NCI-H748 (cell line): ENCODE results near the gene PRPF6.
A peak's percentile ranks its signal among the peaks of the same experiment; 100 is the strongest.
"Not testable (repeated sequence)": the region's sequence is repeated elsewhere in the genome, so short reads cannot be mapped to it uniquely, and the experiment has no call there.

ENCODE experiments used
- DNase-seq: peaks from one replicate; lab custom pipeline; 2025; ENCODE audit not compliant: unreplicated experiment; lab: John Stamatoyannopoulos, UW

The PRPF6 gene

GRCh38 chr20:63959699-63960075 lies 21.2 kb upstream of the PRPF6 start:
- DNase-seq, result no peak

DNA sequence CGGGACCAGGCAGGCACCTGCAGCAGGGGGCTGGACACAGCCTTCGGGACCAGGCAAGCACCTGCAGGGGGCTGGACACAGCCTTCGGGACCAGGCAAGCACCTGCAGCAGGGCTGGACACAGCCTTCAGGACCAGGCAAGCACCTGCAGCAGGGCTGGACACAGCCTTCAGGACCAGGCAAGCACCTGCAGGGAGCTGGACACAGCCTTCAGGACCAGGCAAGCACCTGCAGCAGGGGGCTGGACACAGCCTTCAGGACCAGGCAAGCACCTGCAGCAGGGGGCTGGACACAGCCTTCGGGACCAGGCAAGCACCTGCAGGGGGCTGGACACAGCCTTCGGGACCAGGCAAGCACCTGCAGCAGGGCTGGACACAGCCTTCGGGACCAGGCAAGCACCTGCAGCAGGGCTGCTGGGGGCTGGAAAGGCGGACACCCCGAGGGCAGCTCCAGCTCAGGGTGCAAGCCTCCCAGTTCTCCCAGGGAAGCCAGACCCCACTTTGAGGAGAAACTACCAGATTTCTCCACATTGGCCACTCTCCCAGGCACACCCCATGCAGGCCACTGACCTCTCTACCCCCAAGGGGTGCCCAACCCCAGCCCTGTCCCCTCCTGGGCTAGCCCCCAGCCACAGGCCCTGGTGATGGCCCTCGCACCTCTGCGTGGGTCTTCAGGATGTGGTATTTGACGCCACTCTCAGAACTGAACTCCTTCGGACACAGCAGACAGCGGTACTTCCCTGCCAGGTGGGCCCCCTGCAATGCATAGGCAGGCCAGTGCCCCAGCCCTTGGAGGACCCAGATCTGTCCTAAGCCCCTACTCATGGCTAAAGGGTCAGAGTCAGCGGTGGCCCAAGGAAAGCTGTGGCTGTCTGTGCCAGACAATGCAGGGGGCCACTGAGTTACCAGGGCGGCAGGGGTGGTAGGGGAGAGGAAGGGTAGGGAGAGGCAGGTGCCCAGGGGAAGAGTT lies 20.0 kb upstream of the PRPF6 start:
- DNase-seq, result not testable (repeated sequence)

DNA sequence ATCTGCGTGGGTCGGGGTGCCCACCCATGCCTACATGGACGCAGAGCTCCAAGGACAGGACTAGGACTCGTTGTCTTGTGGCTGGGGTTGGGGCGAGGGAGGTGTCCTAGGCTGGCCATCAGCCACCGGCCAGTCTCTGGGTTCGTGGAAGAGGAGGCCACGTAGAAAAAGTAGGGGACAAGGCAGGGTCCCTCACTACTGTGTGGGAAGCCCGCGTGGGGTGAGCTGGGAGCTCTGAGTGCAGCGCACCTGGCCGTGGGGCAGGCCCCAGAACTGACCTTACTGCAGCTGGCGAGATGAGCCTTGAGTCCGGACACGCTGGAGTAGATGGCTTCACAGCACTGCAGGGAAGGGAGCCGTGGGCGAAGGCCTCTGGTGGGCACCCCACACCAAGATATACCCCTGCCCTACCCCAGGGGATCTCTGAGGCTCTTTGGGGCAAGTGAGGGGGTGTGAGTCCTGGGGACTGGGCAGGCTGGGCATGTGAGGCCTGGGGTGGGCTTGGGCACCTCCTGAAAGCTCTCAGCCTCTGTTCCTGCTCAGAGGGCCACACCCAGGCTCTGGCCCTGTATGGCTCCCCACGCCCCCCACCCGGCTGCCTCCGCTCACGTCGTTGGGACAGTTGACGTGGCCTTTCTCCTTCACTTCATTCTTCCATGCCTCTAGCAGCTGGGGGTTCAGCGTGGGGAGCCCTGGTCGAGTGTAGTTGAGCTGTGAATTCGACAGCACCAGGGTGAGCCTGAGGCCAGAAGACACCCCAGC lies 19.1 kb upstream of the PRPF6 start:
- no peak for DNase-seq

GRCh38 chr20:63962426-63963347 lies 18.2 kb upstream of the PRPF6 start:
- no peak for DNase-seq

DNA sequence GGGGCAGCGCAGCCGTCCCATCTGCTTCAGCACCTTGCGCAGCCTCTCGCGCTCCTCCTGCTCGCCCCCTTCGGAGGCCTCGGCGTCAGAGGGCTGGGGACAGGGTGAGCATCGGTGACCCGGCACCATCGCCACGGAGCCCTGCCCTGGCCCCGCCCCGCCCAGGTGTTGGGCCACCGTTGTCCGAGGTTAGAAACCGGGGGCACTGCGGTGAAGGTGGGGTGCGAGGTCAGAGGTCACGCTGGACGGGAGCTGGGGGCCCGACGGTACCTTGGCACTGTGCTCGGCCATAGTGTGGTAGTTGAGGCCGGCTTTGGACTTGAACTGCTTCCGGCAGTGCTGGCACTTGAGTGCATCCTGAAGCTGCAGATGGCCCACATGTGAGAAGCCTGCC lies 17.6 kb upstream of the PRPF6 start:
- no peak for DNase-seq

GRCh38 chr20:63963784-63964301 lies 17.1 kb upstream of the PRPF6 start:
- no peak for DNase-seq

DNA sequence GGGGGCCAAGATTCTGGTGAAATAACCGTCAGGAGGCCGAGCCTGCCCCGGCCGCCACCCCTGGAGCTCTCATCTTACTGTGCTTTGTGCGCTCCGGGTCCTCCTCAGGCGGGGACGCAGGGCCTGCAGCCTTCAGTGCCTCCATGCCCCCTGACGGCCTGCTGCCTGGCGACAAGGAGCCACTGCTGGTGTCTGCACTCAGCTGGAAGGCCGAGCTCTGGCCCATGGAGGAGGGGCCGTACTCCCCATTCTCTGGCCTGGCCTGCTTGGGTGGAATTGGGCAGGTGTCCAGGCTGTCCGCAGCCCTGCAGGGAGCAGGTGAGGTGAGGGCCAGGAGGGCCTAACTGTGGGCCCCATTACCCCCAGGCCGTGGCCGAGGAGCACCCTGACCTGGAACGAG lies 16.5 kb upstream of the PRPF6 start:
- no peak for DNase-seq

GRCh38 chr20:63966172-63966943 lies 14.6 kb upstream of the PRPF6 start:
- no peak for DNase-seq

DNA sequence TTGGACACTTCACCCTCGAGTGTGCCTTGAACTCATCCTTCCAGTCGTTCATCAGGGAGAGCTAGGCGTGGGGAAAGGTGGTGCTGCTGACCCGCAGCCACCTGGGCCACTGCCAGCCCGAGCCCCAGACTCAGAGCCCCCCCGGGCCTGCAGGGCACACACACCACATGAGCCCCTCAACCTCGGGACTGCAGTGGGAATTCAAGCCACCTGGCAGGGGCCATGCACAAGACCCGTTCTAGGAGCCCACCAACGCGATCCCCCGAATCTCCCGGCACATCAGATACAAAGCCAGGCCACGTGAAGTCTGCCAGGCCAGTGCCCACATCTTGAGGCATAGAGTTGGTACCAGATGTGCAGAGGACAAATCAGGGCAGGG lies 14.0 kb upstream of the PRPF6 start:
- no peak for DNase-seq

DNA sequence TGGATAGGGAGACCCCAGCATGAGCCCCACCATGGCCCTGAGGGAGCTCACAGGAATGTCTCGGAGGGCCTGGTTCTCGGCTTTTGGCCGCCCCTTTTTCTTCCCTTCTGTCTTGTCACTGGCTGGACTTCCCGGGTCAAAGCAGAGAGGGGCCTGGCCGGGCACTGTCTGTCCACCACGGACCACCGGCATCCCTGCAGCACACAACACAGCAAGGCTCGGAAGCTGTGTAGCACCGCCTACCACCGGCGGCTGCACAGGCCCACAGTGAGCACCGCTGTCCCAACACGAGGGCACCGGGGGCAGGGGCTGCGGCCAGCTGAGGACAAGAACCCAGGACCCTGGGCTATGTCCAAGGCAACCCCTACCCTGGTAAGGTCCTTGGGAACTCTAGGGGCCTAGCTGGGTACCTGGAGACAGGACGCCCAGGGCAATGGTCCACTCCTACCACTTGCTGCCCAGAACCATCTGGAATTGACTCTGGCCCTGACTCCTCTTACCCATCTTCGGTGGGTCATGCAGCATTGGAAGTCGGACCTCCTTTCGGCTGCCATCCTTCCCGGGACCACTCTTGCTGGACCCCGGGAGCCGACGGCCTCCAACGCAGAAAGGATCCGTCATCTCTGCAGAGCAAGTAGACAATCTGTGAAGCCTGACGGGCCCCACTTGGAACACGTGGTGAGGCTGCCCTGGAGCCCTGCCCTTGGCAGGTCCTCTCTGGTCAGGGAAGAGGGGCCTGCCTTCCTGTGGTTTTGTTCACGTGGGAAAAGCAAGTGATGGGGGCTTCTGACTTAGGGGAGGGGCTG lies 13.4 kb upstream of the PRPF6 start:
- DNase-seq, result no peak

DNA sequence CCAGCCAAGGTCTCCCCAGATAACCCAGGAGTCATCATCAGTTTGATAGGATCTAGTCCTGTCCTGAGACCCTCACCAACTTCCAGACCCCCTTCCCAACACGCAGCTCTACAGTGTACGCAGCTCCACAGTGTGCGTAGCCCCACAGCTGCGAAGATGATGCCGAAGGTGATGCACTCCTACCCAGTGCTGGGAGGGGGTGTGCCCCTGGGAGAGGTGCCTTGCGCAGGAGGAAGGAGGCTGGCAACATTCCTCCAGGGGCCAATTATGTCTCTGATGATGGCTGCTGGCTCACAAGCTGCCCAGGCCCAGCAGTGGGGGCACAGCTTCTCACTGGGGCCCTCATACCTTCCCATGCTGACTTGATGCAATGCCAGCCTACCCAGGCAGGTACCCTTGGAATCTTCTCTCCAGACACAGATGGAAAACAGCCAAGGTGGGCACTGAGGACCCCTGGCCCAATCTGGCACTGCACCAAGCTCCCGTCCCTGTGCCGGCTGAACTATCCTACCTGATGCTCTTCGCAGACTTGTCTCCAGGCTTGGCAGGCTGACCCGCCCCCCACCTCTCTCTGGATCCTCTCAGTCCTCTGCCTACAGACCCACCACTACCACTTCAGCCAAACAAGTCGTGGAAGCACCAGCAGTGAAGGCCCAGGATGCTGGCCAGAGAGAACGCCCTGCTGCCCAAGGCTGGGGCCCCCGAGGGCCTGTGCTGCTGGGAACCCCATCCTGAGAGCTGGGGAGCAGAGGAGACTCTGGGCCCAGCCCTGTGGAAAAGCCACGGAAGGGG lies 12.6 kb upstream of the PRPF6 start:
- no peak for DNase-seq

DNA sequence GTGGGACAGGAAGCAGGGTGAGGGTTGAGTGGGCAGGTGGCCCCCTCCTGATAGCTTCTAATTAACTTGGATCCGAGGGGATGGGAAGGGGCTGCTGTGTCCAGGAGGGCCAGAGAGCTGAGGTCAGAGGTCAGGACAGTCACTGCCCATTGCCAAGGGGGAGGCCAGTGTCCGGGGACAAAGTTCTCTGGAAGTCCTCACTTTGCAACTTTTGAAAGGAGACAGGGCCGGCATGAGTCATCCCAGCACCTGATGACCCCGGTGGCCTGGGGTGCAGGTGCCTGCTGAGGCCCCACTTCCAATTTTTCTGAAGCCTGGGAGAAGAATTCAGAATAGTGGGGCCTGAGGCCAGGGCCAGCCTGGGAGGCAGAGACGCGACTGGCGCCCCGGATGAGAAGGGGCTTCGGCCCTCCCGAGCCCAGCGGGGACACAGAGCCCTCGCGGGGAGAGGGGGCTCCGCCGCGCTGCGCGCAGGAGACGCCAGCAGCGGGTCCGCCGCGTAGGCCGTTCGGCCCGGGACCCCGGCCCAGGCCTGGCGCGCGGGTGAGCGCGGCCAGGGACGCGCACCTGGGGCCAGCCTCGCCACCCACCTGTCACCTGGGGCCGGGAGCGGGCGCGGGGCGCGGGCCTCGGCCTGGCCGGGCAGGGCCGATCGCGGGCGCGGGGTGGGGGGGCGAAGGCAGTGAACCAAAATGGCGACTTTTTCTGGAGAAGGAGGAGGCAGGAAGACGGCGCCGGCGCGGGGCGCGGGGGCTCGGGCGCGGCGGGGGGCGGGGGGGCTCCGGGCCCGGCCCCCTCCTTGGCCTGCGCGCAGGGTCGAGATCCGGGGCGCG lies 11.8 kb upstream of the PRPF6 start:
- DNase-seq, result peak; percentile 9

DNA sequence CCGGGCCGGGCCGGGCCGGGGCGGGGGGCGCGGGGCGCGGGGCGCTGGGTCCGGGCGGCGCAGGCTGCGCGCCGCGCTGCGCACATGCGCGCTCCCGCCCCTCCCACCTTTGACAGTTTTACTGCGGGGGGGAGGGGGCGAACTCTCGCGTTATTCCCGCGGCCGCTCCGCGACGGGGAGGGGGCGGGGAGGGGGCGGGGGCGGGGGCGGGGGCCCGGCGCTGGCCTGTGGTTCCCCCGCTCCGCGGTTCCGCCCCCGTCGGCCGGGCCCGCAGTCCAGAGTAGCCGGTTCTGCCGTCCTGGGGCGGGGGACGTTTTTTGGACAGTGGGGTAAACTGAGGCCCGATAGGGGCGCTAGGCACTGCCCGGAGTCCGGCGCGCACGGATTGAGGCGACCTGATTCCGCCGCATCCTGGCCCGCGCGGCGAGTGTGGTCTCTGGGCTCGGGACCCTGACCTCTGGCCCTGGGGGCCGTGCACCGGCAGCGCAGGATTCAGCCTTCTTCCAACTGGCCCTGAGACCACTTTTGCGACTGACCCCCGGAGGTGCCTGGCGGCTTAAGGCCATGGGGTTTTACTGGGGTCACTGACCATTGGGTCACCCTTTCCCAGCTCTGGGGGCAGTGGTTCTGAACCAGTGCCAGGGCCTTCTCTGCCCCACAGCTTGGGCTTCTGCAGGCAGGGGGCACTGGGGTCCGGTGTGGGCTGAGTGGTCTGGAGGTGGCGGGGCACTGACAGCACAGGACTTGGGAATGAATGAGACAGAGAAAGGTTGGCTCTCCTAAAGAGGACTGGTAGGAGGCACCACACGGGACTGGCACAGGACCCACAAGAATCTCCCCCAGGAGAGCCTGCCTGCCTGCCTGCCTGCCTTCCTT lies 10.9 kb upstream of the PRPF6 start, which contains the start of gene ZNF512B:
Gene ZNF512B (minus strand): TSS at position 93 of the 876 bp plus-strand sequence. CDS start 1,980 bp downstream, outside the sequence.
- DNase-seq, result peak; percentile 58

DNA sequence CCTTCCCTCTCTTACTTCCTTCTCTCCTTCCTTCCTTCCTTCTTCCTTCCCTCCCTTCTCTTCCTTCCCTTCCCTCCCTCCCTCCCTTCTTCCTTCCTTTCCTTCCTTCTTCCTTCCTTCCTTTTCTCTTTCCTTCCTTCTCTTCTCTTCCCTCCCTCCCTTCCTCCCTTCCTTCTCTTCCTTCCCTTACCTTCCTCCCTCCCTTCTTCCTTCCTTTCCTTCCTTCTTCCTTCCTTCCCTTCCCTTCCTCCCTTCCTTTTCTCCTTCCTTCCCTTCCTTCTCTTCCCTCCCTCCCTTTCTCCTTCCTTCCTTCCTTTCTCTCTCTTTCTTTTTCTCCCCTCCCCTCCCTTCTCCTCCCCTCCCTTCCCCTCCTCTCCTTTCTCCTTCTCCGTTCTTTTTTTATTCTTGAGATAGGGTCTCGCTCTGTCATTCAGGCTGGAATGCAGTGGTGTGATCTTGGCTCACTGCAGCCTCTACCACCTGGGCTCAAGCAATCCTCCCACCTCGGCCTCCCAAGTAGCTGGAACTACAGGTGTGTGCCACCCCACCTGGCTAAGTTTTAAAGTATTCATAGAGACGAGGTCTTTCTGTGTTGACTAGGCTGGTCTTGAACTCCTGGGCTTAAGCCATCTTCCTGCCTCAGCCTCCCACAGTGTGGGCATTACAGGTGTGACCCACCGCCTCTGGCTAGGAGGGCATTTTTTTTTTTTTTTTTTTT lies 10.1 kb upstream of the PRPF6 start:
- DNase-seq, result no peak

GRCh38 chr20:63971960-63972311 lies 9.0 kb upstream of the PRPF6 start:
- DNase-seq, result not testable (repeated sequence)
